Measurements from ENCODE around the gene FFAR3. TPM values are rescaled to one million over a fixed set of nuclear protein-coding genes. Genes with fewer than 3 reads are reported as not detected.

Gene FFAR3
- total RNA-seq, 4 donors from 2014 or later: 0.95 to 5.5 (median 2.2) TPM

DNA sequence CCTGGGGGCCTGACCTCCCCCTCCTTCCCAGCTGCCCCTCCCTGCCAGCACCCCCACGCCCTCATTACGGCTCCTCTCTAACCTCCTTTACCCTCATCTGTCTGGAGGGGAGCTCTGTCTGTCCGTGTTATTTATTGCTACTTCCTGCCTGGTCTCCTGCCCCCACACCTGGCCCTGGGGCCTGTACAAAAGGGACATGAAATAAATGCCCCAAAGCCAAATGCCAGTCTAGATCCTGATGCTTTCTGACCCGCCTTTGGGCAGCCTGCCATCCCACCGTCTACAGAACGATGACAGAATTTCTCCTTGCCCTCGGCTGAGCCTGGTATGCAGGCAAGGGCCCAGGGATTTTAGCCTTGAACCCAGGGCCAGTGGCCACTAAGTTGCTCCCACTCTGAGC, 44.7 kb upstream of the FFAR3 start:
- ATAC-seq (ENCODE audit: low FRiP score): no peak

DNA sequence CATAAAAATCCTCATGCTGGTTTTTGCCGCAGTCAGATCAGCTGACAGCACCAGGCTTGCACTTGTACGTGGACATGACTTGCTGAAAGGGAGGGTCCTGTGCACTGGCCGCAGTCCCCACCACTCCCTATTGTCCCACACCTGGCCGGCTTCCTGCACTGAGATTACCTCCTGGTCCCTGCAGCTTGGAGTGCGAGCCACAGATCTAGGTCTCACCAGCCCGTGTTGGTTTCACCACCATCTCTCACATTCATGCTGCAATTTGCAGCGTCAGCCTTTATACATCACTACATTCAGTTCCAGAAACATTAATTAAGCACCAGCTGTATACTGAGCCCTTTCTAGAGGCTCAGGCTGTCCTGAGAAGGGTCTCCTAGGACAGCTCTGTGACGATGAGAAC, 44.2 kb upstream of the FFAR3 start:
- TF ChIP-seq, protein P1, sequence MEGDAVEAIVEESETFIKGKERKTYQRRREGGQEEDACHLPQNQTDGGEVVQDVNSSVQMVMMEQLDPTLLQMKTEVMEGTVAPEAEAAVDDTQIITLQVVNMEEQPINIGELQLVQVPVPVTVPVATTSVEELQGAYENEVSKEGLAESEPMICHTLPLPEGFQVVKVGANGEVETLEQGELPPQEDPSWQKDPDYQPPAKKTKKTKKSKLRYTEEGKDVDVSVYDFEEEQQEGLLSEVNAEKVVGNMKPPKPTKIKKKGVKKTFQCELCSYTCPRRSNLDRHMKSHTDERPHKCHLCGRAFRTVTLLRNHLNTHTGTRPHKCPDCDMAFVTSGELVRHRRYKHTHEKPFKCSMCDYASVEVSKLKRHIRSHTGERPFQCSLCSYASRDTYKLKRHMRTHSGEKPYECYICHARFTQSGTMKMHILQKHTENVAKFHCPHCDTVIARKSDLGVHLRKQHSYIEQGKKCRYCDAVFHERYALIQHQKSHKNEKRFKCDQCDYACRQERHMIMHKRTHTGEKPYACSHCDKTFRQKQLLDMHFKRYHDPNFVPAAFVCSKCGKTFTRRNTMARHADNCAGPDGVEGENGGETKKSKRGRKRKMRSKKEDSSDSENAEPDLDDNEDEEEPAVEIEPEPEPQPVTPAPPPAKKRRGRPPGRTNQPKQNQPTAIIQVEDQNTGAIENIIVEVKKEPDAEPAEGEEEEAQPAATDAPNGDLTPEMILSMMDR (IDR thresholded peaks at IDR 0.05): no peak
- DNase-seq (ENCODE audit: low spot score) (no peak), ATAC-seq (ENCODE audit: low FRiP score) (no peak)

More for the DNA sequence above, 44.7 kb upstream of the FFAR3 start:
- no peak for DNase-seq (ENCODE audit: low spot score)
- TF ChIP-seq, protein P1 (IDR thresholded peaks at IDR 0.05): no peak

DNA sequence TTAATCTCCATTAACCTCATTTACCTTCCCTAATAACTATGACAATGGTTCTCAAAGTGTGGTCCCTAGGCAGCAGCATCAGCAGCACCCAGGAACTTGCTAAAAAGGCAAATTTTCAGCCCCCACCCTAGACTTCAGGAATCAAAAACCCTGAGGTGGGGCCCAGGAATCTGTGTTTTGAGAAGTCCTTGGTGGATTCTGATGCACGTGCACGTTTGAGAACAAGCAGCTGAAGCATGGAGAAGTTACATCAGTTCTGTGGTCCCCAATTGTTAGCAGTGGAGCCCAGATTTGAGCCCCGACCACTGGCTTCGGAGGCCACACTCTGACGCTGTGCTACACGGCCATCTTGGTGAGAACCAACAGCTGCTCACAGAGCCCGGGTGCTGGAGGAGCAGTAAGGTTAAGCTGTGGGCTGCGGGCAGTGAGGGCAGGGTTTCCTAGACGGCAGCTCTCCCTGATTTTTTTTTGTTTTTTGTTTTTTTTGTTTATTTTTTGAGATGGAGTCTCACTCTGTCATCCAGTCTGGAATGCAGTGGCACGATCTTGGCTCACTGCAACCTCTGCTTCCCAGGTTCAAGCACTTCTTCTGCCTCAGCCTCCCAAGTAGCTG, 43.3 kb upstream of the FFAR3 start:
- ATAC-seq (ENCODE audit: low FRiP score): no peak
- TF ChIP-seq, protein P1 (IDR thresholded peaks at IDR 0.05): no peak
- no peak for DNase-seq (ENCODE audit: low spot score)

DNA sequence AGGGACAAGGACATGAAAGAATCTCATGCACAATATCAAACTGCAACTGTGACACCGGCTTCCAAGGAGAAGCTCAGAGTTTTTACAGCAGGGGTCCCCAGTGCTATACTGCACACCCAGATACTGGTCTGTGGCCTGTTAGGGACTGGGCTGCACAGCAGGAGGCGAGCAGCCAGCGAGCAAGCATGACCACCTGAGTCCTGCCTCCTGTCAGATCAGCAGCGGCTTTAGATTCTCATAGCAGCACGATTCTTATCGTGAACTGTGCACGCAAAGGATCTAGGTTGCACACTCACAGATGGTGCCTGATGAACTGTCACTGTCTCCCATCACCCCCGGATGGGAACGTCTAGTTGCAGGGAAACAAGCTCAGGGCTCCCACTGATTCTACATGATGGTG, 42.4 kb upstream of the FFAR3 start:
- DNase-seq (ENCODE audit: low spot score): no peak
- no peak for ATAC-seq (ENCODE audit: low FRiP score)
- TF ChIP-seq, protein P1 (IDR thresholded peaks at IDR 0.05): no peak

DNA sequence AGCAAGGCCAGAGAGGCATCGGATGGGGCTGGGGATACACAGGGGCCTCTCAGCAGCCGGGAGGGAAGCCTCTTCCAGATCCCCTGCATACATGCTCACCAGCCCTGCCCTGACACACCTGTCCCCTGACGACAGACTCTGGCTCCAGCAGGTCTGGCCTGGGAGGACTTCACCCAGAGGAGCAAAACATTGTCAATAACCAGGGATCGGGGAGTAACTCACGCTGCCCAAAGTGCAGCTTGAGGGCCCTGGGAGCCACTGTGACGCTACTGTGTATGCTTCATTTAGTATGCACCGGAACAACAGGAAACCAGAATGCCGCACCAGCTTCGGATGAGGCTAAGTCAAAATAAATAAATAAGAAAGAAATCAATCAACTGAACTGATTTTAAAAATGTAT, 41.7 kb upstream of the FFAR3 start:
- ATAC-seq (ENCODE audit: low FRiP score) (no peak), DNase-seq (ENCODE audit: low spot score) (no peak)
- TF ChIP-seq, protein P1 (IDR thresholded peaks at IDR 0.05): no peak

DNA sequence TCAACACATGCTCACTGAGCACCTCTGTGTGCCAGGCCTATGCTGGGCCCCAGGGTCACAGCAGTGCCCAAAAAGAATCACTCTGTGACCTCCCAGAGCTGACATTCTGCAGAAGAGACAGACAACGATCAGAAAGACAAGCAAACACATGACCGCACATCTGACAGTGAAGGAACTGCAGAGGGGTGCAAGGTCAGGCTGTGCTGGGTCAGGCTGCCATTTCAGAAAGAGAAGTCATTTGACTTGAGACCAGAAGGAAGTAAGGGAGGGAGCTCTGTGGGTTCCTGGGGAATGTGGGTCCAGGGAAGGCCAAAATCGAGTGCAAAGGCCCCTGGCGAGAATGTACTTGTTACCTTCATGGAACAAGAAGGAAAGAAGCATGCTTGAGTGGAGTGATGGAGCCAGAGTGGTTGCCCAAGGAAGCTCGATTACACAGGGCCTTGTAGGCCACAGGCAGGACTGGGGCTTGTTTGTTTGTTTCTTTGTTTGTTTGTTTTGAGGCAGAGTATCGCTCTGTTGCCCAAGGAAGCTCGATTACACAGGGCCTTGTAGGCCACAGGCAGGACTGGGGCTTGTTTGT, 40.7 kb upstream of the FFAR3 start:
- TF ChIP-seq, protein P1 (IDR thresholded peaks at IDR 0.05): no peak
- DNase-seq (ENCODE audit: low spot score) (no peak), ATAC-seq (ENCODE audit: low FRiP score) (no peak)

Data from omental fat pad (tissue), 4 donors.